Measurements from ENCODE around the gene HAGHL. TPM values are rescaled to one million over a fixed set of nuclear protein-coding genes. Genes with fewer than 3 reads are reported as not detected.

The HAGHL gene
- total RNA-seq, 1 donor from 2014 or later: 17.7 TPM

DNA sequence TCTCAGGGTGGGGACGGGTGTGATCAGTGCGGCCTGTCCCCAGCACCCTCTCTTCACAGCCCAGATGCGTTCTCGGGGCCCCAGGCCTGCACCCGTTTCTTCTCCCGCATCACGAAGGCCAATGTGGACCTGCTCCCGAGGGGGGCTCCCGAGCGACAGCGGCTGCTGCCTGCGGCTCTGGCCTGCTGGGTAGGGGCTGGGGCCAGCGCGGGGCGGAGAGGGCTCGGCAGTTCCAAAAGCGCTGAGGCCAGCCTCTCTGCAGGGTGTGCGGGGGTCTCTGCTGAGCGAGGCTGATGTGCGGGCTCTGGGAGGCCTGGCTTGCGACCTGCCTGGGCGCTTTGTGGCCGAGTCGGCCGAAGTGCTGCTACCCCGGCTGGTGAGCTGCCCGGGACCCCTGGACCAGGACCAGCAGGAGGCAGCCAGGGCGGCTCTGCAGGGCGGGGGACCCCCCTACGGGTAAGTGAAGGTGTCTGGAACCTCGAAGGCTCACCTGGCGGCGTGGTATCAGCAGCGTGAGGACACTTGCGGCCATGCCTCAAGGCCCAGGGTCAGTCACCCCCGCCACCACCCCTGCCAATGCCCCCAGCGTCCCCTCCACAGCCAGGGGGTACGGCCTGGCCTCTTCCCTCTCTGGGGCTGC is 38.1 kb downstream of the HAGHL start:
- DNase-seq (ENCODE audit: low read depth): no peak
- no peak overlapping the region for H3K4me3 ChIP-seq (ENCODE audit: low read depth, low read length)
- no peaks in the 10 kb centered on the region for H3K27me3 ChIP-seq (ENCODE audit: control insufficient read depth, insufficient read depth, low read length)
- TF ChIP-seq, protein P1, sequence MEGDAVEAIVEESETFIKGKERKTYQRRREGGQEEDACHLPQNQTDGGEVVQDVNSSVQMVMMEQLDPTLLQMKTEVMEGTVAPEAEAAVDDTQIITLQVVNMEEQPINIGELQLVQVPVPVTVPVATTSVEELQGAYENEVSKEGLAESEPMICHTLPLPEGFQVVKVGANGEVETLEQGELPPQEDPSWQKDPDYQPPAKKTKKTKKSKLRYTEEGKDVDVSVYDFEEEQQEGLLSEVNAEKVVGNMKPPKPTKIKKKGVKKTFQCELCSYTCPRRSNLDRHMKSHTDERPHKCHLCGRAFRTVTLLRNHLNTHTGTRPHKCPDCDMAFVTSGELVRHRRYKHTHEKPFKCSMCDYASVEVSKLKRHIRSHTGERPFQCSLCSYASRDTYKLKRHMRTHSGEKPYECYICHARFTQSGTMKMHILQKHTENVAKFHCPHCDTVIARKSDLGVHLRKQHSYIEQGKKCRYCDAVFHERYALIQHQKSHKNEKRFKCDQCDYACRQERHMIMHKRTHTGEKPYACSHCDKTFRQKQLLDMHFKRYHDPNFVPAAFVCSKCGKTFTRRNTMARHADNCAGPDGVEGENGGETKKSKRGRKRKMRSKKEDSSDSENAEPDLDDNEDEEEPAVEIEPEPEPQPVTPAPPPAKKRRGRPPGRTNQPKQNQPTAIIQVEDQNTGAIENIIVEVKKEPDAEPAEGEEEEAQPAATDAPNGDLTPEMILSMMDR (IDR thresholded peaks at IDR 0.05; ENCODE audit: insufficient read depth, low read length, poor library complexity, severe bottlenecking): no peak
- H3K36me3 ChIP-seq (ENCODE audit: control insufficient read depth, insufficient read depth, low read length): no peaks in the 10 kb centered on the region

DNA sequence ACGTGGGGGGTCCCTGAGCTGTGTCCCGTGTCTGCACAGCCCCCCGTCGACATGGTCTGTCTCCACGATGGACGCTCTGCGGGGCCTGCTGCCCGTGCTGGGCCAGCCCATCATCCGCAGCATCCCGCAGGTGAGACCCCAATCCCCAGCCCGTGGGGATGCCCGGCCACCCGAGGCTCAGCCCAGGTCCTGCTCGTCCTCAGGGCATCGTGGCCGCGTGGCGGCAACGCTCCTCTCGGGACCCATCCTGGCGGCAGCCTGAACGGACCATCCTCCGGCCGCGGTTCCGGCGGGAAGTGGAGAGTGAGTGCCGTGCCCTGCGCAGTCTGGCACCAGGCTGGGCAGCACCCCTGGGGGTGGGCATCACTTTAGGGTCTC is 38.6 kb downstream of the HAGHL start:
- TF ChIP-seq, protein P1 (IDR thresholded peaks at IDR 0.05; ENCODE audit: insufficient read depth, low read length, poor library complexity, severe bottlenecking): no peak
- DNase-seq (ENCODE audit: low read depth): no peak
- Histone ChIP-seq H3K4me3 (ENCODE audit: low read depth, low read length) (no peak overlapping the region), H3K27me3 (ENCODE audit: control insufficient read depth, insufficient read depth, low read length) (no peaks in the 10 kb centered on the region), H3K36me3 (ENCODE audit: control insufficient read depth, insufficient read depth, low read length) (no peaks in the 10 kb centered on the region)

DNA sequence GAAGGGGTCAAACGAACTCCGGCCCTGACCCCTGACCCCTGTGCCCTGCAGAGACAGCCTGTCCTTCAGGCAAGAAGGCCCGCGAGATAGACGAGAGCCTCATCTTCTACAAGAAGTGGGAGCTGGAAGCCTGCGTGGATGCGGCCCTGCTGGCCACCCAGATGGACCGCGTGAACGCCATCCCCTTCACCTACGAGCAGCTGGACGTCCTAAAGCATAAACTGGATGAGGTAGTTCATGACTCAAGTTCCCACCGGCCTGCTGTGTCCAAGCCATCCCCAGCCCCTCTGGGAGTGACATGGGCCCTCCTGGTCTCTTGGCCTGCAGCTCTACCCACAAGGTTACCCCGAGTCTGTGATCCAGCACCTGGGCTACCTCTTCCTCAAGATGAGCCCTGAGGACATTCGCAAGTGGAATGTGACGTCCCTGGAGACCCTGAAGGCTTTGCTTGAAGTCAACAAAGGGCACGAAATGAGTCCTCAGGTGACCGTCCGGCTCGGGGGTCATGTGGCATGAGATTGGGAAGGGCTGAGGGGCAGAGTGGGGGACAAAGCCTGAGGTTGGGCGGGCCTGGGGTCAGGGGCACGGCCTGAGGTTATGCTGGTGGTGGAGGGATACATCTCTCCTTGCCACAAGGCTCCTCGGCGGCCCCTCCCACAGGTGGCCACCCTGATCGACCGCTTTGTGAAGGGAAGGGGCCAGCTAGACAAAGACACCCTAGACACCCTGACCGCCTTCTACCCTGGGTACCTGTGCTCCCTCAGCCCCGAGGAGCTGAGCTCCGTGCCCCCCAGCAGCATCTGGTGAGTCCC is 39.3 kb downstream of the HAGHL start:
- TF ChIP-seq, protein P1 (IDR thresholded peaks at IDR 0.05; ENCODE audit: insufficient read depth, low read length, poor library complexity, severe bottlenecking): no peak
- no peaks in the 10 kb centered on the region for H3K36me3 ChIP-seq (ENCODE audit: control insufficient read depth, insufficient read depth, low read length)
- no peaks in the 10 kb centered on the region for H3K27me3 ChIP-seq (ENCODE audit: control insufficient read depth, insufficient read depth, low read length)
- no peak for DNase-seq (ENCODE audit: low read depth)
- no peak overlapping the region for H3K4me3 ChIP-seq (ENCODE audit: low read depth, low read length)

DNA sequence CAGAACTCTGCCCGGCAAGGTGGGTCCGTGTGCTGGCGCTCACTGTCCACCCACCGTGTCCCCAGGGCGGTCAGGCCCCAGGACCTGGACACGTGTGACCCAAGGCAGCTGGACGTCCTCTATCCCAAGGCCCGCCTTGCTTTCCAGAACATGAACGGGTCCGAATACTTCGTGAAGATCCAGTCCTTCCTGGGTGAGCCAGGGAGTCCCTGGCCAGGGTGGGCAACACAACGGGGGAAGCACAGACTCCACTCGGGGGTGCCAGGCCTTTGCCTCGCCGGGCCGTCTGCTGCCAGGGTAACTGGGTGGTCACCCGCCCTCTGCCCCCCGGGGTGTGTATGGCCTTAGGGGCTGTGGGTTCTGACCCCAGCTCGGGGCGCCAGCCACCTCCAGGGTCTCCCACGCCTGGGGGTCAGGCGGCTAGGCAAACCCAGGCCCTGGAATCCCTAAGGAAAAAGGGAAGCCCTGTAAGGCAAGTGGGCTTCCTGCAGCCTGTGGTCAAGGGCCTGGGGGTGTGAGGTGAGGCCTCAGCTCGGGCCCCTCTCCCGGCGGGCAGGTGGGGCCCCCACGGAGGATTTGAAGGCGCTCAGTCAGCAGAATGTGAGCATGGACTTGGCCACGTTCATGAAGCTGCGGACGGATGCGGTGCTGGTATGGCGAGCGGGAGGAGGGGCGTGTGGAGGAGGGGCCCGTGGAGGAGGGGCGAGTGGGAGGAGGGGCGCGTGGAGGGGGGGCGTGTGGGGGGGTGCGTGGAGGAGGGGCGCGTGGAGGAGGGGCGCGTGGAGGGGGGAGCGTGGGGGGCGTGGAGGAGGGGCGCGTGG is 40.1 kb downstream of the HAGHL start:
- H3K4me3 ChIP-seq (ENCODE audit: low read depth, low read length): no peak overlapping the region
- H3K36me3 ChIP-seq (ENCODE audit: control insufficient read depth, insufficient read depth, low read length): no peaks in the 10 kb centered on the region
- DNase-seq (ENCODE audit: low read depth): no peak
- TF ChIP-seq, protein P1 (IDR thresholded peaks at IDR 0.05; ENCODE audit: insufficient read depth, low read length, poor library complexity, severe bottlenecking): no peak
- H3K27me3 ChIP-seq (ENCODE audit: control insufficient read depth, insufficient read depth, low read length): no peaks in the 10 kb centered on the region

DNA sequence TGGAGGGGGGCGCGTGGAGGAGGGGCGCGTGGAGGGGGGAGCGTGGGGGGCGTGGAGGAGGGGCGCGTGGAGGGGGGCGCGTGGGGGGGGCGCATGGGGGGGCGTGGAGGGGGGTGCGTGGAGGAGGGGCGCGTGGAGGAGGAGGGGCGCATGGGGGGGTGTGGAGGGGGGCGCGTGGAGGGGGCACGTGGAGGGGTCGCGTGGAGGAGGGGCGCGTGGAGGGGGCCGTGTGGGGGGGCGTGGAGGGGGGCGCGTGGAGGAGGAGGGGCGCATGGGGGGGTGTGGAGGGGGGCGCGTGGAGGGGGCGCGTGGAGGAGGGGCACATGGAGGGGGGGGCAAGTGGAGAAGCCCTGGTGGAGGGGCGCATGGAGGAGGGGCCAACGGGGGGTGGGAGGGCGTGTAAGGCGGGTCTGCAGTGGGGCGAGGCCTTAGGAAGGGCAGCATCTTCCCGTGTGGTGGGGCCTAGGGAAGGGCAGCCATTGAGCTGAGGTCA is 40.9 kb downstream of the HAGHL start:
- H3K27me3 ChIP-seq (ENCODE audit: control insufficient read depth, insufficient read depth, low read length): no peaks in the 10 kb centered on the region
- no peak overlapping the region for H3K4me3 ChIP-seq (ENCODE audit: low read depth, low read length)
- TF ChIP-seq, protein P1 (IDR thresholded peaks at IDR 0.05; ENCODE audit: insufficient read depth, low read length, poor library complexity, severe bottlenecking): no peak
- no peaks in the 10 kb centered on the region for H3K36me3 ChIP-seq (ENCODE audit: control insufficient read depth, insufficient read depth, low read length)
- DNase-seq (ENCODE audit: low read depth): no peak
